Left ventricle myocardium inferior (tissue), 1 donor: ENCODE data around the gene PEX11G. TPM values are rescaled to one million over a fixed set of nuclear protein-coding genes. Genes with fewer than 3 reads are reported as not detected.

Experiments
- DNase-seq: peaks from one replicate; pipeline ENCODE4 v3.0.0-alpha.2; 2020
- H3K27ac ChIP-seq: fragments of 200-600 bp; replicated peaks from 2 replicates; pipeline ENCODE4 v1.8.0; 2021
- H3K27me3 ChIP-seq: fragments of 200-600 bp; 2 replicates; pipeline ENCODE4 v1.8.0; 2021; ENCODE audit warnings: low read depth
- H3K36me3 ChIP-seq: fragments of 200-600 bp; 2 replicates; pipeline ENCODE4 v1.8.0; 2021
- H3K4me1 ChIP-seq: fragments of 200-600 bp; 2 replicates; pipeline ENCODE4 v1.8.0; 2021
- H3K4me3 ChIP-seq: fragments of 200-600 bp; 2 replicates; pipeline ENCODE4 v1.8.0; 2021; ENCODE audit warnings: mild to moderate bottlenecking, moderate library complexity
- H3K9me3 ChIP-seq: fragments of 200-600 bp; replicated peaks from 2 replicates; pipeline ENCODE4 v1.8.0; 2021
- CTCF ChIP-seq: fragments of 200-600 bp; IDR thresholded peaks from 2 replicates; pipeline ENCODE4 v1.8.0; 2021; ENCODE audit warnings: antibody characterized with exemption, mild to moderate bottlenecking, borderline replicate concordance
- intact Hi-C: fragments of 100-400 bp; cut with micrococcal nuclease; formaldehyde crosslinking; loops from one replicate; pipeline ENCODE4 v1.11.0; 2022
- total RNA-seq: library from RNA; stranded (reverse); fragmentation: NEBNext Ultra II Directional; extraction: Animal tissue kit (Norgen Biotek cat#: 25700); gene quantifications from one replicate; pipeline ENCODE4 v1.2.1, GENCODE V29; 2021
- donor health status: DM: no; HTN: yes; CAD: no; lungs with severe emphysema.

PEX11G gene
- total RNA-seq, 1 donor from 2014 or later, result 1.2 TPM

- no peak for TF ChIP-seq CTCF
- peaks cover 73% of the 10 kb centered on the region for H3K27me3 ChIP-seq
Measured at GRCh38 chr19:7500811-7501450, 12.1 kb upstream of the PEX11G start.

DNA sequence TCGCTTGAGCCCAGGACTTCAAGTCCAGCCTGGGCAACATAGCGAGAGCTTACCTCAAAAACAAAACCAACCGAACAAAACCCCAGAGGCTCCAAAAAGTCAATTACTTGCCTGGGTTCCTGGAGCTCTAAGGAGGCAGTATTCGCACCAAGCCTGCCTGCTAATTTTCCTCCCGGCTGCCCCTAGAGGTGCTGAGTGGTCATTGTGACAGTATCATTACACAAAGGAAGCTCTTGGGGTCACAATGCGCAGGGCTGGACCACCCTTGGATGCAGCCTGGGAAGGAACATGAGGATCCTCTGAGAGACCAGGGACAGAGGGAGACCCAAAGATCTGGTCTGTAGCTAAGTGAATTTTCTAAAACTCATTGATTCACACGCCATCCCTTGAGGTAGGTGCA, 8.5 kb upstream of the PEX11G start:
- peaks cover 22% of the 10 kb centered on the region for H3K4me1 ChIP-seq
- intact Hi-C loops, result no loop called here
- no peaks in the 10 kb centered on the region for H3K9me3 ChIP-seq

More at GRCh38 chr19:7500811-7501450, 12.1 kb upstream of the PEX11G start:
- no peak for DNase-seq
- no peaks in the 10 kb centered on the region for H3K36me3 ChIP-seq
- no peak overlapping the region for H3K27ac ChIP-seq
- peaks cover 17% of the 10 kb centered on the region for H3K4me1 ChIP-seq
- H3K9me3 ChIP-seq, result no peaks in the 10 kb centered on the region
- H3K4me3 ChIP-seq, result peak overlapping the region; percentile 62
- intact Hi-C loops, result no loop called here

DNA sequence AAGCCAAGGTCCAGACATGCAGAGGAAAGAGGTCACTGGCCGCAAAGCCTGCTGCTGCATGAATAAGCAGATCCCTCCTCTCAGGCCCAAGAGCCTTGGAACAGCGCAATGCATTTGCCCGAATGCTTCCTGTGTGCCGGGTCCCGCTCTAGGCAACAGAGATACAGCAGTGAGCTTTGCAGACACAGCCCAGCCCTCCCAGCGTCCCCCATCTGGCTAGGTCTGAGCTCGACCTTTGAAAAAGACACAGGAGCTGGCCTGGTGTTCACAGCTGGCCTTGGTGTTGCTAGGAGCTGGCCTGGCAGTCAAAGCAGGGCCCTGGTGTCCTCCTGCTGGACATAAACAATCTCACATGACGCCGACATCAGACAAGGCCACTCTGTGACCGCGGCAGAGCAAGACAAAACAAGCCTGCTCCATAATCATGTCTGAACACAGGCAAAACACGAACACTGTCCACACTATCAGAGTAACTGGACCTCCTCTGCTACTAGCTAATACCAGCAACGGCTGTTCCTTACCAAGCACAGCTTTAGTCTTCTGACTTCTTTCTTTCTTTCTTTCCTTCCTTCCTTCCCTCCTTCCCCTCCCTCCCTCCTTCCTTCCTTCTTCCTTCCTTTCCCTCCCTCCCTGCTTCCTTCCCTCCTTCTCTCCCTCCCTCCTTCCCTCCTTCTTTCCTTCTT, 5.7 kb upstream of the PEX11G start:
- H3K36me3 ChIP-seq, result no peaks in the 10 kb centered on the region
- H3K9me3 ChIP-seq, result no peaks in the 10 kb centered on the region
- peaks cover 11% of the 10 kb centered on the region for H3K27me3 ChIP-seq
- peak; percentile 48 for DNase-seq
- H3K27ac ChIP-seq, result peak overlapping the region; percentile 83
- peaks cover 14% of the 10 kb centered on the region for H3K4me1 ChIP-seq
- intact Hi-C loops, result no loop called here
- TF ChIP-seq CTCF, result peak; percentile 44
- peak overlapping the region; percentile 23 for H3K4me3 ChIP-seq

More for the DNA sequence above, 8.5 kb upstream of the PEX11G start:
- peaks cover 37% of the 10 kb centered on the region for H3K27me3 ChIP-seq
- DNase-seq, result no peak
- H3K4me3 ChIP-seq, result no peak overlapping the region
- peak; percentile 39 for TF ChIP-seq CTCF
- H3K36me3 ChIP-seq, result no peaks in the 10 kb centered on the region
- no peak overlapping the region for H3K27ac ChIP-seq

- intact Hi-C loops, result no loop called here
- H3K27me3 ChIP-seq, result no peaks in the 10 kb centered on the region
- H3K4me1 ChIP-seq, result peaks cover 26% of the 10 kb centered on the region
- no peak overlapping the region for H3K4me3 ChIP-seq
- no peak overlapping the region for H3K27ac ChIP-seq
- TF ChIP-seq CTCF, result no peak
- no peak for DNase-seq
- H3K9me3 ChIP-seq, result no peaks in the 10 kb centered on the region
- H3K36me3 ChIP-seq, result no peaks in the 10 kb centered on the region
Measured at GRCh38 chr19:7492558-7492957, 3.7 kb upstream of the PEX11G start.

DNA sequence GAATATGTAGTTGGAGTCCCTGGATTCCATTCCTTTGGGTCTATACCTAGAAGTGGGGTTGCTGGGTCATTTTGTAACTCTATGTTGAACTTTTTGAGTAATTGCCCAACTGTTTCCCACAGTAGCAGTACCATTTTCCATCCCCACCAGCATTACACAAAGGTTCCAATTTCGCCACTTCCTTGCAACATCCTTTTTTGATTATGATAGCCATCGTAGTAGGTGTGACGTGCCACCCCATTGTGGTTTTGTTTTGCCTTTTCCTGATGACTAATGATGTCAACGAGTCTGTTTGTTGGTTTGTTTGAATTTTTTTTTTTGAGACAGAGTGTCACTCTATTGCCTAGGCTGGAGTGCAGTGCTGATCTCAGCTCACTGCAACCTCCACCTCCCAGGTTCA, 3.3 kb upstream of the PEX11G start:
- intact Hi-C loops, result no loop called here
- Histone ChIP-seq H3K9me3 (no peaks in the 10 kb centered on the region), H3K4me1 (peaks cover 26% of the 10 kb centered on the region), H3K27me3 (no peaks in the 10 kb centered on the region), H3K36me3 (no peaks in the 10 kb centered on the region), H3K27ac (no peak overlapping the region), H3K4me3 (no peak overlapping the region)
- no peak for TF ChIP-seq CTCF
- no peak for DNase-seq
